Measurements from ENCODE around the gene LIPE.

The LIPE gene

DNA sequence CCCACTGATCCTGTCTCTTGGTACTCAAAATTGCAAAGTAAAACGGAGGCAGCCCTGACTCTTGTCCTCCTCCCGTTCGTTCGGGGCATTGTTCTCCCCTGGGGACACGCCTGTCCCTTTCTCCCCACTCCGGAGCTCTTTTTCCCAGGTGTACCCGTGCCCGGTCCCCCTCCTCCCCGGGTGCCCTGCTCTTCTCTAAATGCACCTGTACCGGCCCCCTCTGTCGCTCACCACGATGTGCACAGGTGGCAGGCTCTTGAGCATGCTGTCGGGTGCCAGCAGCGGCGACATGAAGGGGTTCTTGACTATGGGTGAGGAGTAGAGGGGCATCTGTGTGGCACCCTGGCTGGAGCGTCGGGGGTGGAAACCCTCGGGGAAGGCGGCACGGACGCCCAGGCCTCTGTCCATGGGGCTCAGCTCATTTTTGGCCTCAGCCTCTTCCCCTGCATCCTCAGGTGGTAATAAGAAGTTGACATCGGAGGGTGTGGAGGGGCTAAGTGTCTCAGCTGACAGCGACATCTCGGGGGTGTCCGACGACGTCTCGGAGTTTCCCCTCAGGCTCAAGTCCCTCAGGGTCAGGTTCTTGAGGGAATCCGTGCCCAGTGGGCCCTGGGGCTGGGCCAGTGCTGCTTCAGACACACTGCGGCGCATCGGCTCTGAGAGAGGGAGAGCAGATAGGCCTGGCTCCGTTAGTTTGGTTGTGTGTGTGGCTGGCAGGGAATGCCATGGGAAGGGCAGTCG is 24.6 kb downstream of the LIPE start:
- TF ChIP-seq, protein P1, sequence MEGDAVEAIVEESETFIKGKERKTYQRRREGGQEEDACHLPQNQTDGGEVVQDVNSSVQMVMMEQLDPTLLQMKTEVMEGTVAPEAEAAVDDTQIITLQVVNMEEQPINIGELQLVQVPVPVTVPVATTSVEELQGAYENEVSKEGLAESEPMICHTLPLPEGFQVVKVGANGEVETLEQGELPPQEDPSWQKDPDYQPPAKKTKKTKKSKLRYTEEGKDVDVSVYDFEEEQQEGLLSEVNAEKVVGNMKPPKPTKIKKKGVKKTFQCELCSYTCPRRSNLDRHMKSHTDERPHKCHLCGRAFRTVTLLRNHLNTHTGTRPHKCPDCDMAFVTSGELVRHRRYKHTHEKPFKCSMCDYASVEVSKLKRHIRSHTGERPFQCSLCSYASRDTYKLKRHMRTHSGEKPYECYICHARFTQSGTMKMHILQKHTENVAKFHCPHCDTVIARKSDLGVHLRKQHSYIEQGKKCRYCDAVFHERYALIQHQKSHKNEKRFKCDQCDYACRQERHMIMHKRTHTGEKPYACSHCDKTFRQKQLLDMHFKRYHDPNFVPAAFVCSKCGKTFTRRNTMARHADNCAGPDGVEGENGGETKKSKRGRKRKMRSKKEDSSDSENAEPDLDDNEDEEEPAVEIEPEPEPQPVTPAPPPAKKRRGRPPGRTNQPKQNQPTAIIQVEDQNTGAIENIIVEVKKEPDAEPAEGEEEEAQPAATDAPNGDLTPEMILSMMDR (IDR thresholded peaks at IDR 0.05; ENCODE audit: low read depth, low read length) = no peak
- peak overlapping the region; percentile 53; the same call in 1 of the 2 replicates for H3K4me3 ChIP-seq (ENCODE audit: low read depth, low read length)

DNA sequence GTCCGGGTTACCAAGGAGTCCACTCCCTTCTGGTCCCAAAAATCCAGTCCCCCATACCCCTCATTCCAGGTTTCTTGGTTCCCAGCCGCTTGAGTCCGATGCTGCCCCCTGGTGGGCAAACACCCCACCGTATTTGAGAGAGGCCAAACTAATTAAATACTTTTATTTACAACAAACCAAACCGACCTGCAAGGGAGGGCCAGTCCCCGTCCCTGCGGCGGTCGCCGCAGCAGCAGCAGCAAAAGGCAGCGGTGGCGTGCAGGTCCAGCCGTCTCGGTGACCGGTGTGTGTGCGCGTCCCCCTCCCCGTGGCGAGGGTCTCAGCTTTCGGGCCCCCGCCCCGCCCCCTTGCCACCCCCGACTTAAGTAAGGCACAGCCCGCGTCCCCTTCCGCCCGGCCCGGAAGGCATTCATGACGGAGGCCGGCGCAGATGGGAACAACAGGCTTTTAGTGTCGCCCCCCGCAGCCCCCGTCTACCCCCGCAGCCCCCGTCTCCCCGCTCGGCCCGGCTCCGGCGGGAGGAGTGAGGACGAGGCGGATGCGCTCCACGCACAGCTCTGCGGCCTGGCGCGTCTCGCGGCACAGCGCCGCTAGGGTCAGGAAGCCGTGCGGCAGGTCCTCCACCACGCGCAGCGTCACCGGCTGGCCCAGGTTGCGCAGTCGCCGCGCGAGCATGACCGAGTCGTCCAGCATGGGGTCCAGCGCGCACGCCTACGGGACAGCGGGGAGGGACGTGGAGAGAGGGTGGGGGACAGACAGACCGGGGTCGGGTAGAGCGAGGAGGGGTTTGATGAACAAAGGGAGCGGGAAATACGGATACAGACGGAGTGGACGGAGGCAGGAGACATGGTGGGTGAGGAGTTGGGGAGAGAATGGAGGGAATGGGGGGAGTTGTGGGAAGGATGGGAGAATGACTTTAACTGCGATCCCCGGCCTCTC is 25.6 kb downstream of the LIPE start:
- TF ChIP-seq, protein P1 (IDR thresholded peaks at IDR 0.05; ENCODE audit: low read depth, low read length) = peak; percentile 76
- H3K4me3 ChIP-seq (ENCODE audit: low read depth, low read length) = peak overlapping the region; percentile 53

- H3K4me3 ChIP-seq (ENCODE audit: low read depth, low read length) = no peak overlapping the region
- TF ChIP-seq, protein P1 (IDR thresholded peaks at IDR 0.05; ENCODE audit: low read depth, low read length) = no peak
These were observed 26.8 kb downstream of the LIPE start for GRCh38 chr19:42400404-42400803.

DNA sequence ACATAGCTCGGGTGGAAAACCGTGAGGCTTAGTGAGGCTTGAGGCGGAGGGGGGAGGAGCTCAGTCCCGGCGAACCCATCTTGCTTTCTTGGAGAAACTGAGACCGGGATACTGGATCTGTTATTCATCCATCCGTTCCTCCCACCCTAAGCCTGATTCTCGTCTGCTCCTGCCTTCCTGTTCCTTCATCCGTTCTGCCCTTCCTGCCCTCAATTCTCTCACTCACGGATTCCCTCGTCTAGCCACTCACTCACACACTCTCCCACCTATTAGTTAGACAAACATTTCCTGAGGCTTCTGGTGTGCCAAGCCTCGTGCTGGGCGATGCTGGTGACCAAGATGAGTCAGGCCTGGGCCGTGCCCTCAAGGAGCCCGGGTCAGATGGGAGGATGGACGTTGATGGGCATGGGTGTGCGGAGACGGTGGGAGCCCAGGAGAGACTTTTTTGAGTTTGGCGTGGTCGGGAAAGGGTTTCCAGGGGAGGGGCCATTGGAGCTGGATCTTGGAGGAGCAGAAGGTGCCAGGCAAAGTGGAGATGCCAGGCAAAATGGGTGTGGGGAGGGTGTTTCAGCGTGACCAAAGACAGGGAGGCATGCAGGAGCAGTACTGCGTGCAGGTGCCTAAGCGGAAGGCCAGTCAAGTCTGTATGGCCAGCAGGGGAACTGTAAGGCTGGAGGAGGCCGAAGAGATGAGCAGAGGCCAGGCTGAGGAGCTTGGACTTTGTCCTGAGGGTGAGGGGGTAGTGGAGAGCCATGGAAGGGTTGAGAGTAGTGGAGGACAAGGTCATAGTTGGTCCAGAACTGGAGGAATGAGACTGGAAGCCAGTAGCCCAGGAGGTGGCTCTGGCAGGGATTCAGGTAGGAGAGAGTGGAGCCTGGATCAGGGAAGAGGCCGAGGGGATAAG is 29.7 kb downstream of the LIPE start:
- TF ChIP-seq, protein P1 (IDR thresholded peaks at IDR 0.05; ENCODE audit: low read depth, low read length) = no peak
- peak overlapping the region; percentile 80 for H3K4me3 ChIP-seq (ENCODE audit: low read depth, low read length)

GRCh38 chr19:42396381-42397262 is 30.6 kb downstream of the LIPE start:
- TF ChIP-seq, protein P1 (IDR thresholded peaks at IDR 0.05; ENCODE audit: low read depth, low read length) = no peak
- peak overlapping the region; percentile 80 for H3K4me3 ChIP-seq (ENCODE audit: low read depth, low read length)

GRCh38 chr19:42394751-42395150 is 32.4 kb downstream of the LIPE start:
- TF ChIP-seq, protein P1 (IDR thresholded peaks at IDR 0.05; ENCODE audit: low read depth, low read length) = no peak
- H3K4me3 ChIP-seq (ENCODE audit: low read depth, low read length) = no peak overlapping the region
